Mesenteric fat pad (tissue), 1 donor: Measurements from ENCODE around the gene POU2AF2. TPM values are rescaled to one million over a fixed set of nuclear protein-coding genes. Genes with fewer than 3 reads are reported as not detected.
"Not testable (repeated sequence)": the region's sequence is repeated elsewhere in the genome, so short reads cannot be mapped to it uniquely, and the experiment has no call there.

Experiments used
- DNase-seq: peaks from one replicate; pipeline ENCODE4 v3.0.0-alpha.2; 2020; ENCODE audit warnings: low spot score
- total RNA-seq: library from RNA; stranded (reverse); fragmentation: NEBNext Ultra II Directional; extraction: Animal tissue kit (Norgen Biotek cat#: 25700); gene quantifications from one replicate; pipeline ENCODE4 v1.2.1, GENCODE V29; 2021
- donor health status: DM: yes; HTN: yes; CAD: no.

POU2AF2 gene
- total RNA-seq, 1 donor from 2014 or later, result not detected

DNA sequence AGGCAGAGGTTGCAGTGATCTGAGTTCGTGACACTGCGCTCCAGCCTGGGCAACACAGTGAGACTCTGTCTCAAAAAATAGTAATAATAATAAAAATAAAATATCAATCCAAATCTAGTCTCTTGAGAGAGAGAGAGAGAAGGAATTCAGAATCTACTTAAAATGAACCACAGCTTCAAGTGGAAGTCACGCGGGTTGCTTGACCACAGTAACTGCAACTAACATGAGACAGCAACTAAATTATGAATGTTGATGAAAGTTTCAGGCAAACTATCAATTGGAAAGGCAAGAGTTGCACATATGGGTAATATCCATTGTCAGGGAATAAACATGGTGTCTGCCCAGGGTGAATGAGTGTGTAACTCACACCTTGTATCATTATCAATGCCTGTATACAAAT, 12.5 kb downstream of the POU2AF2 start:
- no peak for DNase-seq

DNA sequence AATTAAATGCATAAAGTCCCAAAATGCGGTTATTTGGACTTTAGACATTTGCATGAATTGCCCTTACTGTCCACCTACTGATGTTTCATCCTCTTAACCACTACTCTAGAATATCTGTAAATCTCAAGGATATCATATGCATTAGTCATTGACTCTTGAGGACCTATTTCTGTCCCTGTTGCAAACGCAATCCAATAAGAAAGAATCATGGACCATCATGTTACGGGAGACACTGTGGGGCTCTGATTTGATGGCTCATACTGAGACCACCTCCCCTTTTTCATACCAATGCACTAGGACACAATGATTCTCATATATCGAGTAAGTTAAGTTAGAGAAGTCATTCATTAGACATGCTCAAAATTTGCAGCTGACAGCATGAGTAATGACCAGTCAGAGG, 14.4 kb downstream of the POU2AF2 start:
- DNase-seq, result no peak

DNA sequence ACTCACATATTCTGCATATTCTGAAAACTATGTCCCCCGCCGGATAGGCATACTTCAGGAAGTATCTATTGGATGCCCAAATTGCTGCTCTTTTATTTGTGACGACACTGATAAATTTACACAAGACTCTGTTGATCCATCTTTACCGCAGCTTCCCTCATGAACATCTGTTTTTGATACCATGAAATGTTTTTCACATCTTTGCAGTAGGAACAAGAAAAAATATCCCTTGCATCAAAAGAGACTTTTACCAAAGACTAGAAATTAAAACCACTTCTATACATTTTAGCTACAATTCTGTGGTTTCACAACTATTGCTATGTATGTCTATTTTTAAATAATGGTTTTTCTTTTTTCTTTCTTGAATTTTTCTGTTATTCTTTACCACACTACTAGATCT, 15.3 kb downstream of the POU2AF2 start:
- no peak for DNase-seq

DNA sequence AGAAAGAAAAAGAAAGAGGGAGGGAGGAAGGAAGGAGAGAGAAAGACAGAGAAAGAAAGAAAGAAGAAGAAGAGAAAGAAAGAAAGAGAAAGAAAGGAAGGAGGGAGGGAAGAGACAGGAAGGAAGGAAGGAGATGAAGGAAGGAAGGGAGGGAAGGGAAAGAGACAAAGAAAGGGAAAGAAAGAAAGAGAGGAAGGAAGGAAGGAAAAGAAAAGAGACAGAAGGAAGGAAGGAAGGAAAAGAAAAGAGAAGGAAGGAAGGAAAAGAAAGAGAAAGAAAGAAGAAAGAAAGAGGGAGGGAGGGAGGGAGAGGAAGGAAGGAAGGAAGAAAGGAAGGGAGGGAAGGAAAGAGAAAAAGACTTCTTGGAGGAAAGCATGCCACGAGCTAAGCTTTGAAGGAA, 19.1 kb downstream of the POU2AF2 start:
- DNase-seq, result no peak

DNA sequence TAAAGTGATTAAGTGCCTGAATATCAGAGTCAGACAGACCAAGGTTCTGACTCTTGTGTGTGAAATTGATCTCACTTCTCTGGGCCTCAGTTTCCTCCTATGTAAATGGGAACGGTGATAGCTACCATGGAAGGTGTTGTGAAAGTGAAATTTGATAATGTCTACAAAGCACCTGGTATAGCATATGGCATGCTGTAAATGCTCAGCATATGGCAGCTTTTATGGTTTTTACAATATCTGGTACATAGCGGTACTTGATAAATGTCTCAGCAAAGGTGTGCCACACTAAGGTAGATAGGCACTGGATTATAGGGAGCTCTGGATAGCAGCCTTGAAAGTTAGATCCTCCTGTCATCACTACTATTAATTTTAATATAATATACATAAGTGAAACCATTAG, 19.9 kb downstream of the POU2AF2 start:
- DNase-seq, result no peak

DNA sequence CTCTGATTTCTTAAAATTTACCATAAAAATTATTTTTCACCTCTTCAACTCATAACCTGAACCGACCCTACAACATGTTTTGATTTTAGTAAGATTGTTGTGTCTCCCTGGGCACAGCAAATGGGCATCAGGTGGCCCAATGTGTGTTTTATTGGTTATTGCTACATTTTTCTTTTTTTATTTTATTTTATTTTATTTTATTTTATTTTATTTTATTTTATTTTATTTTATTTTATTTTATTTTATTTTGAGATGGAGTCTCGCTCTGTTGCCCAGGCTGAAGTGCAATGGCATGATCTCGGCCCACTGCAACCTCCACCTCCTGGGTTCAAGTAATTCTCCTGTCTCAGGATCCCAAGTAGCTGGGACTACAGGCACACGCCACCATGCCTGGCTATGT, 22.8 kb downstream of the POU2AF2 start:
- not testable (repeated sequence) for DNase-seq

DNA sequence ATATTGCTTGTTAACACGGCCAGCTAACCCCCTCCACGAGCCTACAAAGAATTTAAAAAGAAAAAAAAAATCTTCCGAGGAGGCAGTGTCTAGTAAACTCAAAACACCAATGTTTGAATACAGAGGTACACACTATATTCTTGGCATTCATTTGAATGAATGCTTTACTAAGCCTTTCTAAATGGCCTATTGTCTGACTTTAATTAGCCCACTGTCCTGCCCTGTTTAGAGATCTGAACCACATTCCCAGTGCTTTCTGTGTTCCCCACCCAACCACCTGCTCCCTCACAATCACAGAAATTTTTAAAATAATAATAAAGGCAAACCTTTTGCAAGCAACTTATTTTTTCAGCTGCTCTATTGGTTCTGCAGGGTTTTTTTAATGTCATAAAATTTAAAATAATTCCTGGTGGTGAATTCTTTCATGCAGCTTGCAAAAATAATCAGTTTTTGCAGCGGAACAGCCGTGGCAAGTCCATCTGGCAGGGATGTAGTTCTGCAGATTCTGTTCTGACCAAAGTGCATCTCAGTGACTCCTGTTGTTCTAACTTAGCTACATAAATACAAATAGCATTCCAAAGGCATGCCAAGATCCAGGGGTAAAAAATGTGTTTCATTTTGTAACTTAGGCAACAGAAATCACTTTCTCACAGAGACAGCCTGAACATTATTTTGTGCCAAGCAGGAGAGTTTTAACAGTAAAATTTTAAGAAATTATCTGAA, 23.8 kb downstream of the POU2AF2 start:
- DNase-seq, result no peak

DNA sequence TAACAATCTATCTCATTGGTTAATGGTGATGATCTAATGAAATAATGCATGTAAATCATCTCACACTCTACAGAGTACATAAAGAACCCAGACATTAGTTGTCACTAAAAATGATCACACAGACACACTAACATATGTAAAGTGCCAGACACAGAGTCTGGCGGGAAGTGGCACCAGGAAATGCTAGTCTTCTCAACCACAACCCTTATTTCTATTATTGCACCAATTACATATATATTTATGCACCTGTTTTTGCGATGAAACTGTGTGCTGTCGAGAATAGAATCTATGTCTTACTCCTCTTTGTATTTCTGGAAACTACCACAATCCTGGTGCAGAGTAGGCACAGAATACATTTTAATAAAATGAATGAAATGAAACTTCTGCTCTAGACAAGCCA, 26.9 kb downstream of the POU2AF2 start:
- DNase-seq, result no peak

DNA sequence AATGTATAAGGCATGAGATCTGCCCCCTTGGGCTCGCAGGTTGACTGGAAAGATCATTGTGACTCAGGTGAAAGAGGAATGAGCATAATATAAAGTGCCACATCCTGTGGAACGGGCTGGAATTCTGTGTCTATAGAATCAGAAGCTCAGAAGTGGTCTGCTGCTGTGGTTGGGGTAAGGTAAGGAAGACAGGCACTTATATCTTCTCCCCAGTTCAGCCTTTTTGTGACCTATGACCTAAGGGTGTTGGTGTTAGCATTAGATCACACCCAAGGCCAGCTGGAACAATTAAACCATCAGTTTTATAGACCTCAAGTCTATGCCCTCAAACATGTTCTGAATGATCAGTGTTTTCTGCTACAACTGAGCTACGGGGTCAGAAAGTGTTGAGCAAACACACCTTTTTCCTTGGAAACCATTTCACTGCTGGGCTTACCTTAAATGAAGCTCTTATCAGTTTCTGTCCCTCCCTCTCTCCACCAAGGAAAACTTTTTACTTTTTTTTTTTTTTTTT, 37.1 kb downstream of the POU2AF2 start:
- DNase-seq, result no peak

DNA sequence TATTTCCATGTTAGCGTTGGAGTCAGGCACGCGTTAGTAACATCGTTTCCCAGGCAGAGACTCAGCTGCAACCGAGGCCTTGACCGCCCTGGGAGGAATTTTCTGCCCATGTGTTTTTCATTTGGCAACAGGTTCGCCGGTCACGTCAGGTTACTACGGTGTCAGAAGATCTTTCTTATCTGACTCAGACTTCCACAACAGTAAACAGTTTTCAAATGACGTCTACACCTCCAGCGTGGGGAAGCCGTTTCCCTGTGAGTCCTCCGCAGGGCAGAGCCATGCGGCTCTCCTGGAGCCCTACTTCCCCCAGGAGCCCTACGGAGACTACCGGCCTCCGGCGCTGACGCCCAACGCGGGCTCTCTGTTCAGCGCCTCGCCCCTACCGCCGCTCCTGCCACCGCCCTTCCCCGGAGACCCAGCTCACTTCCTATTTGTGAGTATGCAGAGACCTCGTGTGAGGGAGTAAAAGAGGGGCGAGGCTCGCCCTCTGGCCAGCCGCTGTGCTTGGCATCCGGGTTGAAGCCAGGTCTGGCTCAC, 38.5 kb downstream of the POU2AF2 start:
- DNase-seq, result no peak

DNA sequence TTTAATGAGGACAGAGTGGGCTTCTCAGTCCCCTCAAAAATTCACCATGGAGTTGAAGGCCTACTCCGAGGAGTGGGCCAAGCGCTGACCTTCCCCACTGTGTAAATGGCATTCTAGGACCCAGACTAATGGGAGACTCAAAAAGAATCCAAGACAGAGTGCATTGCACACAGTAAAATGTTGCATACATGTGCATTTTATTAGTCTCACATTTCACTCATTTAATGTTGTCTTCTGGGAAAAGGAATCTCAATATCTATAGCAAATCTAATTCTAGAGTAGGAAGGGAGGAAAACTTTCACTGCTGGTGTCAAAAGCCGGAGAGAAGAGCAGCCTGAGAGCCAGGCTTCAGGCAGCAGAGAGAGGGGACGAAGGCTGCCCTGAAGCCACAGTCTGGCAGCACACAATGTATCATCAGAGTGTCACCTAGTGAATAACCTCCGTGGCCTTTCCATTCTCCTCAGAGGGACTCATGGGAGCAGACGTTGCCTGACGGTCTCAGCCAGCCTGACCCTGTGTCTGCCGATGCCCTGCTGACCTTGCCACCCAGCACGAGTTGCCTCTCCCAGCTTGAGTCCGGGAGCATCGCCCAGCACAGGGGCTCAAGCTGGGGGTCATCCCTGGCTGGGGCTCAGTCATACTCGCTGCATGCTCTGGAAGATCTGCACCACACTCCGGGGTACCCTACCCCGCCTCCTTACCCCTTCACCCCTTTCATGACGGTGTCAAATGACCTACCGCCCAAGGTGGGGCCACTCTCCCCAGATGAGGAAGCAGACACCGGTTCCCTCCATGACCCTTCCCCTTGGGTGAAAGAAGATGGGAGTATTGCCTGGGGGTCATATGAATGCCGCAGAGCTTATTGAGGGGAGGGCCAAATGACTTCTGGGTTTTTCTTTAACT, 39.9 kb downstream of the POU2AF2 start:
- no peak for DNase-seq

DNA sequence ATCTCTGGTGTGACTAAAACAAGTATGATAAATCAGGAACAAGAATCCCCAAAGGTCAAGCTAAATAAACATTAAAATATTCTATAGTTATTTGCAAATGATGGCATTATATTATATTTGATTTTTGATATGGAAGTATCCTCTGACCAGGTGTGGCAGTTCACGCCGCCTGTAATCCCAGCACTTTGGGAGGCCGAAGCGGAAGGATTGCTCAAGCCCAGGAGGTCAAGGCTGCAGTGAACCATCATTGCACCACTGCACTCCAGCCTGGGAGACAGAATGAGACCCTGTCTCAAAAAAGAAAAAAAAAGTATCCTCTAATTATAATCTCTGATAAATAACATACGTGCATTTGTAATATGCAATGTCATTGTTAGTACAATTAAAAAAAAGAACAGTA, 46.2 kb downstream of the POU2AF2 start:
- DNase-seq, result no peak

DNA sequence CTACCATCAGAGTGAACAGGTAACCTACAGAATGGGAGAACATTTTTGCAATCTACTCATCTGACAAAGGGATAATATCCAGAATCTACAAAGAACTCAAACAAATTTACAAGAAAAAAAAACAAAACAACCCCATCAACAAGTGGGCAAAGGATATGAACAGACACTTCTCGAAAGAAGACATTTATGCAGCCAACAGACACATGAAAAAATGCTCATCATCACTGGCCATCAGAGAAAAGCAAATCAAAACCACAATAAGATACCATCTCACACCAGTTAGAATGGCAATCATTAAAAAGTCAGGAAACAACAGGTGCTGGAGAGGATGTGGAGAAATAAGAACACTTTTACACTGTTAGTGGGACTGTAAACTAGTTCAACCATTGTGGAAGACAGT, 46.9 kb downstream of the POU2AF2 start:
- not testable (repeated sequence) for DNase-seq

DNA sequence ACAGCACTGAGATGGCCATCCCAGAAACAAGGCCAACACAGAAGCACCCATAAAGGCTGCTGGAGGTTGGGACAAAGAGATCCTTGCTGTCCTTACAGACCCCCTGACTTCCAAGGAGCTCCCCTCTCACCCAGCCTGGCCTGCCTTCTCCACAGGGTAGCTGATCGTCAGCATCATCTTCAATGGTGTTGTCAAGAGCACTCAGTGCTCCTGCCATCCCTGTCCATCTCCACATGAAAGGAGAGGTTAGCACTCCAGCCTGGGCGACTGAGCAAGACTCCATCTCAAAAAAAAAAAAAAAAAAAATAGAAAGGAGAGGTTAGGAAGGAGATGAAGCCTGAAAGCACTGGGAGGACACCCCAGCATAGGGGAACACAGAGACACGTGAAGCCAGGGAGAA, 50.7 kb downstream of the POU2AF2 start:
- no peak for DNase-seq

DNA sequence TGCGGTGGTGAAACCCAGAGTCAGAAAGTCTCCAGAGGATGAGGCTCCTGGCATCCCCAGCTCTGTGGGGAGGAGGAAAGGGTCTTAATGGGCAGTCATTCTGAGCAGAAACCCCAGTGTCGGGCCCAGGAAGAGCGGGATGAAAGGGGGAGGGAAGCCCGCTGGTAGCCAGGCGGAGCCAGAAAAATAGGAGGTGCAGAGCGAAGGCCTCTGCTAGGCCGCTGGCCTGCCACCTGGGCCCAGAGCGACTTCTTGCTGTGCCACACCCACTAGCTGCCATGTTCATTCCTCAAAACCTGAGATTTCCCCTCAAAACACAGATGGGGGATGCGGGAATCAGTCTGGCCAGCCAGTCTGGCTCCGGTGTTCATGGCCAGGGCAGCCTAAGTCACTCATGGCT, 52.2 kb downstream of the POU2AF2 start:
- no peak for DNase-seq

DNA sequence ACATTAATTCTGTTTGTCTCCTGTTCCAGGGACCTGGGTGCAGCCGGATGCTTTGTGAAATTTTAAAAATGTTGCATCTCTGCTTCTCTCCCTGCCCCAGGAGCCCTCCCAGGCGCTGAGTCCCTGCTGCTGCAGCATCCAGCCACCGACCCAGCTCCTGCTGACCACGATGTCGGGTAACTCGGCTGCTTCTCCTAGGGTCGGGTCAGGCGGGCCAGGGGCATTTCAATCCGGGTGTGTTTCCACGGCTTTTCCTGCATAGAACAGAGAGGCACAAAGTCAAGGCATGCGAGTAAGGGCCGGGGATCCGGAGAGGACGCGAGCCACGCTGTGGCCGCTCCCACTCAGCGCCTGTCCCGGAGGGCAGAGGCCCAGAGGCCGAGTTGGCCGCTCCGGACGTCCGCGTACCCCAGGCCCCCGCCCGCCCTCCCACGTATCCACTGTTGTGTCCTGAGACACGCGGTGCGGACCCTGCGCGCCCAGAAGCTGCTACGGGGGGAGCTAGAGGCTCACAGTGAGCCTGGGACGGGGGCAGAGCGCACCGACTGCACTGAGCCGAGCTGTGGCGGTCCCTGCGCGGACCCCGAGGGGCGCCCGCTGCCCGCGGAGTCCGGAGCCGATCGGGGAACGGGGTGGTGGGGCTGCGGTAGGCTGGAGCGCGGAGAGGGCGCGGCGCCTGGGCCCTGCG, 53.0 kb downstream of the POU2AF2 start, which contains the start of gene POU2AF3:
TSS of gene POU2AF3 (plus strand) at position 134 of the 688 bp plus-strand sequence. CDS start at position 170, 36 bp downstream.
- DNase-seq, result no peak

DNA sequence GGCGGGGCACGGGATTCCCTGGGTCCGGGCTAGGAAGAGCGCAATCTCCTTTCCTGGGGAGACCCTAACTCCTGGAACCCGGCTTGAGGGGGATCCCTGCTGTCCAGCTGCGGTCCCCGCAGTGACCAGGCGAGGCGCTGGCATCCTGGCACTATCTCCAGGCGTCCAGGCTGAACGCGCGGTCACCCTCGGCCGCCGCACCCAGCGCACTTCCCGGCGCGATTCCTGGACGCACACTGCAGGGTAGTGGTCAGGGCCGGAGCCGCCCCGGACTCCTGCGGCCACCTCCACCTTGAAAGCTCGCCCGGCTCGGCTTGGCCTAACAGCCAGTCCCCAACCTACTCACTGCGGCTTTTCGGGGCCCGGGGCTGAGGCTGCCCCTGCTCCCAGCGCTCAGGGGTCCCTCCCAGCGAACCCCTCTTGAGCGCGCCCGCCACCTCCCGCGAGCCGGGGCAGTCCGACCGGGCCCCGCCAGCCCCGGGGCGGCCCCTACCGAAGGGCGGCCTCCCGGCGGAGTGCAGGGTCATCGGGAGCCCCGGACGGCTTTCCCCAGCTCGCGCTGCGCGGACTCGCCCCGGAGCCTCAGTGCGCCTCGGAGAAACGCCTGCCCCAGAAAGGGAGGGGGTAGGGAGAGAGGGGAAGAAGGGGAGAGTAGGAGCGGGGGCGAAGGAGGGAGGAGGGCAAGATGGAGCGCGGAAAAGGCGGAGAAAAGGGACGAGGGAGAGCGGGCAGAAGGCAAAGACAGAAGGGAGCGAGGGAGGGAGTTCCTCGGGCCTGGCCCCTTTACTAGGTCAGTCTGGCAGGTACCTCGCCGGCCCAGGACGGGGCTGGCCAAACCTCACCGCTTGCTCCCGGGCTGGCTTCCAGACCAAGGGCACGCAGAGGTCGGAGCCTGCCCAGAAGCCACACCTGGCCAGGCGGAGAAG, 53.8 kb downstream of the POU2AF2 start:
- DNase-seq, result peak; percentile 92

DNA sequence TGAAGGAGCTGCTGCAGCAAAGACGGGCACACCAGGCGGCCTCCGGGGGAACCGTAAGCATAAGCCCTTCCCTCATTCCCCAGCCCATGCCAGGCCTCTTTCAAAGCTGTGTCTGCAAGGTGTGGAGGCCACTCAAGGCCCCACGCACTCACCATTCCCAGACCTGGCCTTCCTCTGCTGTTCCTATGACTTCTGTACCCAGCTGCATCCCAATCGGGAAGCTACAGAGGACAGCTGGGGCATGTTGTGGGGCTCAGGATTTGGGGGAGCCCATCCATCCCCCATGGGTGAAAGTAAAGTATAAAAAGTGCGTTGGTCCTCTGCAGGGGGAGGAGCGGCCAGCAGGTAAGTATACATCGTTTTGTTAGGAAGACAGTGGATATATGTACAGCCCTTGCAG, 55.0 kb downstream of the POU2AF2 start:
- no peak for DNase-seq

DNA sequence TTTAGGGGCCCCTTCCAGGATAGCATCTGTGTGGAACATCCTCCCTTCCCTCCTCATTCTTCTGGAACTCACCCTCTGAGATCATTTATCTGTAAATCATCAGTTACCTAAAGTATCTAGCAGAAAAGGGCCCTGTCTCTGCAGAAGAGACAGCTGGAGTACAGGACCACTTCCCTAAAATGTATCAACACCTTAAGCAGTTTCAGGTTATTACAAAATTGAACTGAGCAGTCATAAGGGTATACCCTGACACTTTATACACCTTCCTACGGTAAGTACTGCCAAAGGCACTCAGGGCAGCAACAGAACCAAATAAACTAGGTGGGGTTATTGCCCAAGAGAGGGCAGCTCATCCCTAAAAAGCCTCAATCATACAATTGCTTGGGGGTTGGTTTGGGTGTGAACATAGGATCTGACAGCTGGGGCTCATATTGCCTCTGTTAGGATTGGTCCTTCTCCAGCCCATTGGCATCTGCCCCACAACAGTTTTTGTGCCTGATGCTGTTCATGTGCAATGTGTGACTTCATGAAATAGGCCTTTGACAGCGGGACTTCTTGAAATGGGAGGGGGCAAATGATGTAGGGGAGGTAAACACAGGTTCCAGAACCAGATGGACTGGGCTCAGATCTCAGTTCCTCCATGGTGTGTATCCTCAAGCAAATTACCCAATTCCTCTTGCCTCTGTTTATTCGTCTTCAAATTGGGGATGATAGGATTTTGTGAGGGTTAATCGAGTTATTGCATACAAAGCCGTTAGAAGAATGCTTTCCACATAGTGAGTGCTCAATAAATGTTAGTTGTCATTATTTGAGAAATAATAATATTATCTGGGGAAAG, 55.7 kb downstream of the POU2AF2 start:
- no peak for DNase-seq

DNA sequence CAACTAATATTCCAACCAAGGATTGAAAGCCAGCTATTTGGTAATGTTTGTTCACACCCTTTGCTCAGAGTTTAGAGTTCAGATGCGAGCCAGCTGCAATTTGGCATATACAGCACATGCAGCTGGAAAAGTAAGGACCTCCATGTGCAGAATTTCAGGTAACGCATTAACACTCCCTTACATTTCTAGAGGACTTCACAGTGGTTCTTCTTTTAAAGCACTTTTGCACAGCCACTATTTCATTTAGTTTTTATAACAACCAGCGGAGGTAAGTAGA, 56.3 kb downstream of the POU2AF2 start:
- DNase-seq, result no peak
